Mesenchymal stem cell (in vitro differentiated cells and primary cell): ENCODE measurements around the gene LRRC63. TPM values are rescaled to one million over a fixed set of nuclear protein-coding genes. Genes with fewer than 3 reads are reported as not detected.
"Not testable (repeated sequence)": the region's sequence is repeated elsewhere in the genome, so short reads cannot be mapped to it uniquely, and the experiment has no call there.

ENCODE experiments used
- DNase-seq: peaks from one replicate; pipeline ENCODE4 v3.0.0-alpha.2; 2013
- H2AFZ ChIP-seq: one replicate; pipeline ENCODE4 v1.6.1; 2013; ENCODE audit warnings: low read depth, mild to moderate bottlenecking, control low read depth, inconsistent platforms, low read length, moderate library complexity
- H2AK5ac ChIP-seq: 2 replicates; pipeline ENCODE4 v1.6.1; 2013; ENCODE audit warnings: low read length, moderate library complexity, mild to moderate bottlenecking, inconsistent platforms; ENCODE audit not compliant: severe bottlenecking
- H2BK120ac ChIP-seq: one replicate; pipeline ENCODE4 v1.6.1; 2013; ENCODE audit warnings: low read depth, mild to moderate bottlenecking, inconsistent platforms, low read length, moderate library complexity
- H2BK12ac ChIP-seq, 2 experiments: one replicate each; pipeline ENCODE4 v1.6.1; 2013; ENCODE audit warnings: inconsistent platforms in 2 of 2, low read length in 2 of 2, mild to moderate bottlenecking in 2 of 2, moderate library complexity in 2 of 2, control low read depth in 1 of 2
- H2BK15ac ChIP-seq: one replicate; pipeline ENCODE4 v1.6.1; 2013; ENCODE audit warnings: mild to moderate bottlenecking, low read depth, inconsistent platforms; ENCODE audit not compliant: poor library complexity, severe bottlenecking
- H2BK5ac ChIP-seq: 2 replicates; pipeline ENCODE4 v1.6.1; 2013; ENCODE audit warnings: low read depth, mild to moderate bottlenecking, low read length, control low read depth, inconsistent platforms; ENCODE audit not compliant: poor library complexity, severe bottlenecking
- H3K14ac ChIP-seq, 2 experiments: one replicate each; pipeline ENCODE4 v1.6.1; 2013; ENCODE audit warnings: inconsistent platforms in 2 of 2, low read length in 2 of 2, control low read depth in 1 of 2, mild to moderate bottlenecking in 1 of 2, moderate library complexity in 1 of 2
- H3K18ac ChIP-seq, 2 experiments: one replicate each; pipeline ENCODE4 v1.6.1; 2013; ENCODE audit warnings: inconsistent platforms in 2 of 2, low read length in 2 of 2, control low read depth in 1 of 2, low read depth in 1 of 2, mild to moderate bottlenecking in 1 of 2
- H3K23ac ChIP-seq, 2 experiments: one replicate each; pipeline ENCODE4 v1.6.1; 2013; ENCODE audit warnings: inconsistent platforms in 2 of 2, low read length in 2 of 2, mild to moderate bottlenecking in 2 of 2, moderate library complexity in 2 of 2, control low read depth in 1 of 2
- H3K27ac ChIP-seq: 2 replicates; pipeline ENCODE4 v1.5.1; 2013; ENCODE audit warnings: mild to moderate bottlenecking, moderate library complexity, low read length, control low read depth, inconsistent platforms; ENCODE audit not compliant: poor library complexity, severe bottlenecking
- H3K27me3 ChIP-seq, 2 experiments: 2 replicates each; pipeline versions ENCODE4 v1.6.1 to v1.7.0; 2013; ENCODE audit warnings: low read length in 2 of 2, mild to moderate bottlenecking in 2 of 2, moderate library complexity in 2 of 2, control low read depth in 1 of 2, inconsistent platforms in 1 of 2; ENCODE audit not compliant: control insufficient read depth in 1 of 2, insufficient read depth in 1 of 2
- H3K36me3 ChIP-seq, 2 experiments: 2 replicates each; pipeline versions ENCODE4 v1.6.1 to v1.7.0; 2013; ENCODE audit warnings: low read length in 2 of 2, control low read depth in 1 of 2, inconsistent platforms in 1 of 2, low read depth in 1 of 2, mild to moderate bottlenecking in 1 of 2; ENCODE audit not compliant: insufficient read depth in 2 of 2, control insufficient read depth in 1 of 2
- H3K4ac ChIP-seq, 2 experiments: one replicate each; pipeline ENCODE4 v1.6.1; 2013; ENCODE audit warnings: inconsistent platforms in 2 of 2, low read length in 2 of 2, mild to moderate bottlenecking in 2 of 2, moderate library complexity in 2 of 2, control low read depth in 1 of 2, low read depth in 1 of 2
- H3K4me1 ChIP-seq: 2 replicates; pipeline ENCODE4 v1.6.1; 2013; ENCODE audit warnings: low read depth, low read length, control low read depth; ENCODE audit not compliant: control insufficient read depth, insufficient read depth
- H3K4me2 ChIP-seq: 2 replicates; pipeline ENCODE4 v1.6.1; 2013; ENCODE audit warnings: low read length, mild to moderate bottlenecking, inconsistent platforms; ENCODE audit not compliant: poor library complexity, severe bottlenecking
- H3K4me3 ChIP-seq, 2 experiments: 2 replicates each; pipeline versions ENCODE4 v1.5.1 to v1.7.0; 2013; ENCODE audit warnings: low read length in 2 of 2, mild to moderate bottlenecking in 2 of 2, control low read depth in 1 of 2, low read depth in 1 of 2; ENCODE audit not compliant: insufficient read depth in 1 of 2
- H3K79me1 ChIP-seq: replicated peaks from 2 replicates; pipeline ENCODE4 v1.6.1; 2013; ENCODE audit warnings: mild to moderate bottlenecking, control low read depth, low read length, inconsistent platforms; ENCODE audit not compliant: poor library complexity, severe bottlenecking
- H3K9ac ChIP-seq: 2 replicates; pipeline ENCODE4 v1.7.0; 2013; ENCODE audit warnings: mild to moderate bottlenecking, low read length, moderate library complexity
- H3K9me3 ChIP-seq: 2 replicates; pipeline ENCODE4 v1.7.0; 2013; ENCODE audit warnings: mild to moderate bottlenecking, low read length; ENCODE audit not compliant: control insufficient read depth
- H4K8ac ChIP-seq: one replicate; pipeline ENCODE4 v1.6.1; 2013; ENCODE audit warnings: inconsistent platforms, mild to moderate bottlenecking, low read length, moderate library complexity
- H4K91ac ChIP-seq: one replicate; pipeline ENCODE4 v1.6.1; 2013; ENCODE audit warnings: mild to moderate bottlenecking, low read length, inconsistent platforms
- WGBS: methylation state at CpG from one replicate; pipeline ENCODE4 v1.1.7; 2013; ENCODE audit warnings: mixed read lengths; 5-methylcytosine and 5-hydroxymethylcytosine counted together
- polyA plus RNA-seq, 2 experiments: library from polyadenylated mRNA; stranded (reverse); fragments of 200-250 nt; gene quantifications; one replicate each; pipeline ENCODE4 v1.2.3, GENCODE V29; 2013

The LRRC63 gene, protein sequence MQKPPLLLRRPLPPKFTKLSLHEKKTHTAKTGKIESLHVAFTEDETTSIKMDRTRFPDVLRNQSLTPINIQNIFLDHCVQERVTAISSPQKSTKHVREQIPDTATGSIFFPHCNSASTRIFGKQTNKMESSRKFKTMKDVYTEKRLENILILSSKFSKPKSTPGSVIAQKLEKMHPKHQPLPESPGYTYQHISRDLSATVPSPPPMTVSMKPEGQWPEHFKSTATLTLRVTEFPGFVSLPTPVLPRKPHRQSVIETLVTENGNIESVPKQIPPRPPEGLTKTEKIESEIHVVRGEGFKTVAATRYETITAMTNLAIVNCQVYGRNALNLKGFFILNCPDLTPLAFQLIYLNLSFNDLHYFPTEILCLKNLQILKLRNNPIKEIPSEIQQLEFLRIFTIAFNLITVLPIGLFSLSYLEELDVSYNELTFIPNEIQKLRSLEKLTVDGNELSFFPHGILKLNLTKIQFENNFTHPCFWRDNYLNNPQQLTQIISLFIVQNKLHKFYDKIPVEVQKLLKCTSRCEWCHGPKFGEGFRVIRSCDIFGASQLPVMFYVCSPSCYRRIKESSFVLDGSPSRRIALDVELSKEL
- polyA plus RNA-seq (2013, experiment 1 of 2) = 0.07 TPM
- polyA plus RNA-seq (2013, experiment 2 of 2) = 0.07 TPM

DNA sequence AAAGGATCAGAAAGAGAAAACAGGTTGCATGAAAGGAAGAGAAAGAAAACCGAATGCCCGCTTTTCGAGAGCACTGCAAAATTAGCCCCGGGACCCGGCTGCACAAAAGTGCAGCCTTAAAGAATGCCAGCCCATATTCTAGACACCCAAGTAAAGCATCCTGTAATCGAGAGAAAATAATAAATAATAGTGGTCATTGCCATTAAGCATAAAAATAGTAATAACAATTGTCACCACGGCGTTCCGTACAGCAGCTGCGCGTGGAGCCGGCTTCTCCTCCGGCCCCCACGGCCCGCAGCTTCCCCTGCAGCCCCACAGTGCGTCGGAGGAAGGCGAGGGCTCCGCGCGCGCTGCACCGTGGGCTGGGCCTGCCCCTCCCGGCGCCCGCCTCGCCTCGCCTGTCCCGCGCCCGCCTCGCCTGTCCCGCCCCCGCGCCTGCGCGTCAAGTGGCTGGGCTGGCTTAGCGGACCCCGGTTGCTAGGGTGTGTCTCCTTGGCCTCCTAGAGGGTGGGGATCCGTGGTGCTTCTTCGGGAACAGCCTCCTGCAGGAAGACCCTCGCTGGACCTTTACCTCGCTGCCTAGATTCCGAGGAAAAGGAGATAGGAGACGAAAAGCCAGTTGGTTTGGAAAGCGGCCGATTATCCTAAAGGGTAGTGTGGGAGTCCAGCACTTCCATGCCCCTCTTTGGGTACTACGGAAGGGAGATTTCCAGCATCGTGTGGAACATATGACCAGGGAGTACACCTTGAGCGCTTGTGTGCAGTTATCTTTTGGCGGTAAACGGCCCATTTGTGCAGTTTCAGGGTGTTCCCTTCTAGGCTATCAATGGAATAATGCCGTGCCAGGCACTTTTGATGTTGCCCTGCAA is at the start of gene LRRC63:
Gene LRRC63 (plus strand): TSS at position 446 of the 869 bp plus-strand sequence. CDS start 1,107 bp downstream, outside the sequence.
- no peaks in the 10 kb centered on the region for H3K9me3 ChIP-seq
- H3K4me1 ChIP-seq = peaks cover 3% of the 10 kb centered on the region
- peak within 1 kb of the TSS; percentile 39 for H2AFZ ChIP-seq
- 9% methylated on average over 47 of the region's 53 CpGs for WGBS
- H3K4ac ChIP-seq = no peak within 1 kb of the TSS
- no peak within 1 kb of the TSS for H2BK120ac ChIP-seq
- DNase-seq = peak; percentile 63
- H2BK12ac ChIP-seq = no peak within 1 kb of the TSS
- H3K14ac ChIP-seq = no peak within 1 kb of the TSS
- H3K4me3 ChIP-seq = peak within 1 kb of the TSS; percentile 63 to 92
- no peak within 1 kb of the TSS for H3K23ac ChIP-seq
- peak within 1 kb of the TSS in 1 of 2 experiments; percentile 78 for H3K18ac ChIP-seq
- H3K36me3 ChIP-seq = no peaks in the 10 kb centered on the region
- H2BK5ac ChIP-seq = no peak within 1 kb of the TSS
- peak within 1 kb of the TSS; percentile 54 for H3K4me2 ChIP-seq
- peak within 1 kb of the TSS; percentile 93 for H4K8ac ChIP-seq
- H4K91ac ChIP-seq = no peak within 1 kb of the TSS
- H3K79me1 ChIP-seq = no peaks in the 10 kb centered on the region
- H2BK15ac ChIP-seq = peak within 1 kb of the TSS; percentile 0
- no peaks in the 10 kb centered on the region for H3K27me3 ChIP-seq
- peak within 1 kb of the TSS; percentile 81 for H3K9ac ChIP-seq
- H2AK5ac ChIP-seq = peak within 1 kb of the TSS; percentile 2
- H3K27ac ChIP-seq = no peak within 1 kb of the TSS

GRCh38 chr13:46162741-46163140 is 49.0 kb upstream of the LRRC63 start:
- not testable (repeated sequence) for DNase-seq, H3K27ac ChIP-seq, H3K9me3 ChIP-seq, H3K36me3 ChIP-seq, H3K27me3 ChIP-seq, H4K91ac ChIP-seq, H3K4me1 ChIP-seq, H3K23ac ChIP-seq, H2BK5ac ChIP-seq, H2AK5ac ChIP-seq, H2BK15ac ChIP-seq, H3K4me3 ChIP-seq, H3K14ac ChIP-seq, H3K4me2 ChIP-seq, H3K9ac ChIP-seq, H3K18ac ChIP-seq, H3K4ac ChIP-seq, H3K79me1 ChIP-seq, H2BK12ac ChIP-seq, H2AFZ ChIP-seq, H2BK120ac ChIP-seq, H4K8ac ChIP-seq
- WGBS = 97% methylated on average over 36 of the region's 36 CpGs

DNA sequence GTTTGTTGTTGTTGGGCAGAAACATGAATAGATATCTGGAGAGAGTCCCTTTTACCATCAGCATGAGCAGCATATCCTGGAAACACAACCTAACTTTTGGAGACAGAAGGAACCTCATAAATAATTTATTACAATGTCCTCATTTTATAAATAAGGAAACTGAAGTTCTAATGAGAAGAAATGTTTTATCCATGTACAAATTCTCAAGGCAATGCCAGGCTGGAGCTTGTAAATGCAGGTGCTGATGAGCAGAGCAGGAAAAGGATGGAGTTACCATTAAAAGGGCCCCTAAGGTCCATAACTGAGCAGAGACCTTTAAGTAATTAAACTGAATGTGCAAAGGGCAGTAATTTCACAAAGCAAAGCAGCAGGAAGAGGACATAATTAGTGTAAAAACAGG is 47.1 kb upstream of the LRRC63 start:
- no peak overlapping the region for H3K14ac ChIP-seq
- H3K4me2 ChIP-seq = no peak overlapping the region
- peaks cover 5% of the 10 kb centered on the region for H3K4me1 ChIP-seq
- no peak overlapping the region for H3K27ac ChIP-seq
- no peak overlapping the region for H3K4me3 ChIP-seq
- no peak overlapping the region for H2BK15ac ChIP-seq
- no peak overlapping the region for H2BK5ac ChIP-seq
- no peak overlapping the region for H3K9ac ChIP-seq
- H2AK5ac ChIP-seq = no peak overlapping the region
- H4K91ac ChIP-seq = no peak overlapping the region
- H3K79me1 ChIP-seq = no peaks in the 10 kb centered on the region
- H3K18ac ChIP-seq = no peak overlapping the region
- no peaks in the 10 kb centered on the region for H3K27me3 ChIP-seq
- no peaks in the 10 kb centered on the region for H3K36me3 ChIP-seq
- no peak for DNase-seq
- H3K4ac ChIP-seq = no peak overlapping the region
- no peaks in the 10 kb centered on the region for H3K9me3 ChIP-seq
- H4K8ac ChIP-seq = no peak overlapping the region
- no peak overlapping the region for H3K23ac ChIP-seq
- no peak overlapping the region for H2AFZ ChIP-seq
- no peak overlapping the region for H2BK120ac ChIP-seq
- H2BK12ac ChIP-seq = no peak overlapping the region
